Measurements from ENCODE around the gene SMYD3. TPM values are rescaled to one million over a fixed set of nuclear protein-coding genes. Genes with fewer than 3 reads are reported as not detected.

Gene SMYD3
- total and polyA plus RNA-seq, 2 donors (not counting 1 experiment from before 2014, with no cell fraction given): 69.4 to 83.1 TPM

GRCh38 chr1:245934409-245934808 is 572.7 kb downstream of the SMYD3 start:
- no peak for DNase-seq (ENCODE audit: low read depth in 2 of 2)
- TF ChIP-seq EZH2 (IDR thresholded peaks at IDR 0.05; ENCODE audit: low read length, missing control alignments): no peak
- TF ChIP-seq CTCF (conservative IDR thresholded peaks at IDR 0.05 in 1 of 2, IDR thresholded peaks at IDR 0.05 in 1 of 2; ENCODE audit: low read depth in 1 of 2, low read length in 2 of 2): no peak
- no peaks in the 10 kb centered on the region for H3K79me2 ChIP-seq (ENCODE audit: control insufficient read depth, insufficient read depth, low read length)

GRCh38 chr1:245933431-245934045 is 573.5 kb downstream of the SMYD3 start:
- no peak overlapping the region for H3K9ac ChIP-seq (ENCODE audit: insufficient read depth, low read length)
- no peak overlapping the region for H3K4me3 ChIP-seq (replicated peaks in 1 of 4; ENCODE audit: control extremely low read depth in 1 of 4, insufficient read depth in 1 of 4, low read depth in 3 of 4, low read length in 4 of 4)
- no peaks in the 10 kb centered on the region for H4K20me1 ChIP-seq (ENCODE audit: control insufficient read depth, extremely low read depth, insufficient read depth, low read length)
- H3K27me3 ChIP-seq (ENCODE audit: control insufficient read depth, insufficient read depth, low read length): no peaks in the 10 kb centered on the region
- no peaks in the 10 kb centered on the region for H3K4me1 ChIP-seq (ENCODE audit: control insufficient read depth, extremely low read depth, insufficient read depth, low read length)
- no peaks in the 10 kb centered on the region for H3K79me2 ChIP-seq (ENCODE audit: control insufficient read depth, insufficient read depth, low read length)
- no peaks in the 10 kb centered on the region for H3K9me3 ChIP-seq (ENCODE audit: control insufficient read depth, insufficient read depth, low read depth, low read length)
- H3K27ac ChIP-seq (ENCODE audit: insufficient read depth, low read length): no peak overlapping the region
- TF ChIP-seq EZH2 (IDR thresholded peaks at IDR 0.05; ENCODE audit: low read length, missing control alignments) (no peak), CTCF (conservative IDR thresholded peaks at IDR 0.05 in 1 of 2, IDR thresholded peaks at IDR 0.05 in 1 of 2; ENCODE audit: low read depth in 1 of 2, low read length in 2 of 2) (no peak)
- no peaks in the 10 kb centered on the region for H3K36me3 ChIP-seq (ENCODE audit: control insufficient read depth, insufficient read depth, low read length)
- no peak overlapping the region for H3K4me2 ChIP-seq (ENCODE audit: extremely low read depth, insufficient read depth, low read length)
- no peak for DNase-seq (ENCODE audit: low read depth in 2 of 2)
- H2AFZ ChIP-seq (ENCODE audit: low read length): no peak overlapping the region

More at GRCh38 chr1:245934409-245934808, 572.7 kb downstream of the SMYD3 start:
- Histone ChIP-seq H3K4me1 (ENCODE audit: control insufficient read depth, extremely low read depth, insufficient read depth, low read length) (no peaks in the 10 kb centered on the region), H3K4me3 (replicated peaks in 1 of 4; ENCODE audit: control extremely low read depth in 1 of 4, insufficient read depth in 1 of 4, low read depth in 3 of 4, low read length in 4 of 4) (no peak overlapping the region), H3K36me3 (ENCODE audit: control insufficient read depth, insufficient read depth, low read length) (no peaks in the 10 kb centered on the region), H4K20me1 (ENCODE audit: control insufficient read depth, extremely low read depth, insufficient read depth, low read length) (no peaks in the 10 kb centered on the region), H3K4me2 (ENCODE audit: extremely low read depth, insufficient read depth, low read length) (no peak overlapping the region), H3K9ac (ENCODE audit: insufficient read depth, low read length) (no peak overlapping the region), H3K9me3 (ENCODE audit: control insufficient read depth, insufficient read depth, low read depth, low read length) (no peaks in the 10 kb centered on the region), H2AFZ (ENCODE audit: low read length) (no peak overlapping the region), H3K27me3 (ENCODE audit: control insufficient read depth, insufficient read depth, low read length) (no peaks in the 10 kb centered on the region), H3K27ac (ENCODE audit: insufficient read depth, low read length) (no peak overlapping the region)

GRCh38 chr1:245932302-245932972 is 574.6 kb downstream of the SMYD3 start:
- Histone ChIP-seq H3K4me3 (replicated peaks in 1 of 4; ENCODE audit: control extremely low read depth in 1 of 4, insufficient read depth in 1 of 4, low read depth in 3 of 4, low read length in 4 of 4) (no peak overlapping the region), H3K9ac (ENCODE audit: insufficient read depth, low read length) (no peak overlapping the region), H3K27ac (ENCODE audit: insufficient read depth, low read length) (no peak overlapping the region), H3K4me1 (ENCODE audit: control insufficient read depth, extremely low read depth, insufficient read depth, low read length) (no peaks in the 10 kb centered on the region), H3K79me2 (ENCODE audit: control insufficient read depth, insufficient read depth, low read length) (no peaks in the 10 kb centered on the region), H3K9me3 (ENCODE audit: control insufficient read depth, insufficient read depth, low read depth, low read length) (no peaks in the 10 kb centered on the region), H4K20me1 (ENCODE audit: control insufficient read depth, extremely low read depth, insufficient read depth, low read length) (no peaks in the 10 kb centered on the region), H2AFZ (ENCODE audit: low read length) (no peak overlapping the region), H3K36me3 (ENCODE audit: control insufficient read depth, insufficient read depth, low read length) (no peaks in the 10 kb centered on the region), H3K4me2 (ENCODE audit: extremely low read depth, insufficient read depth, low read length) (no peak overlapping the region), H3K27me3 (ENCODE audit: control insufficient read depth, insufficient read depth, low read length) (no peaks in the 10 kb centered on the region)
- no peak for TF ChIP-seq EZH2 (IDR thresholded peaks at IDR 0.05; ENCODE audit: low read length, missing control alignments)
- no peak for TF ChIP-seq CTCF (conservative IDR thresholded peaks at IDR 0.05 in 1 of 2, IDR thresholded peaks at IDR 0.05 in 1 of 2; ENCODE audit: low read depth in 1 of 2, low read length in 2 of 2)
- DNase-seq (ENCODE audit: low read depth in 2 of 2): no peak
